Caco-2 (cell line): ENCODE data around the gene ZEB2. TPM values are rescaled to one million over a fixed set of nuclear protein-coding genes. Genes with fewer than 3 reads are reported as not detected.

Source experiments
- BruUV-seq: library from RNA; stranded (reverse); fragments of 400-500 nt; replicated peaks from 2 replicates; lab custom pipeline; 2021; lab: Mats Ljungman, UMichigan
- CTCF ChIA-PET: fragments of 300-600 bp; sonication (Branson Sonifier 250); formaldehyde crosslinking; loops from one replicate; lab custom pipeline; 2022; ENCODE audit warnings: antibody characterized with exemption; lab: Charles Lee
- POLR2A ChIA-PET: fragments of 300-600 bp; sonication (Branson Sonifier 250); formaldehyde crosslinking; loops from one replicate; lab custom pipeline; 2022; ENCODE audit warnings: antibody characterized with exemption; lab: Charles Lee
- DNase-seq, 2 experiments: peaks; one replicate each; pipeline versions ENCODE4 v3.0.0 to v3.0.0-alpha.2; 2020 to 2022
- H3K27me3 ChIP-seq: replicated peaks from 2 replicates; pipeline ENCODE4 v1.6.0; 2011; ENCODE audit warnings: low read length; ENCODE audit not compliant: control insufficient read depth, insufficient read depth
- H3K36me3 ChIP-seq: 2 replicates; pipeline ENCODE4 v1.5.1; 2011; ENCODE audit warnings: low read length; ENCODE audit not compliant: control insufficient read depth, insufficient read depth
- H3K4me1 ChIP-seq: fragments of 250-450 bp; sonication (Bioruptor Pico); 2 replicates; pipeline ENCODE4 v1.5.1; 2020; ENCODE audit warnings: mild to moderate bottlenecking
- H3K4me3 ChIP-seq: 2 replicates; pipeline ENCODE4 v1.5.1; 2011; ENCODE audit warnings: low read depth, mild to moderate bottlenecking, control low read depth, low read length
- H3K9me3 ChIP-seq: fragments of 250-450 bp; sonication (Bioruptor Pico); 2 replicates; pipeline ENCODE4 v1.5.1; 2020; ENCODE audit warnings: mild to moderate bottlenecking, moderate library complexity
- H3K27ac Mint-ChIP-seq: one replicate; pipeline ENCODE4 v1.8.0; 2022; ENCODE audit warnings: mixed read lengths; ENCODE audit not compliant: unreplicated experiment
- H3K27me3 Mint-ChIP-seq: one replicate; pipeline ENCODE4 v1.8.0; 2022; ENCODE audit warnings: mixed read lengths; ENCODE audit not compliant: insufficient read depth, unreplicated experiment
- H3K36me3 Mint-ChIP-seq: one replicate; pipeline ENCODE4 v1.8.0; 2022; ENCODE audit warnings: mild to moderate bottlenecking, mixed read lengths; ENCODE audit not compliant: insufficient read depth, unreplicated experiment
- H3K4me1 Mint-ChIP-seq: one replicate; pipeline ENCODE4 v1.8.0; 2022; ENCODE audit warnings: low read depth, mixed read lengths; ENCODE audit not compliant: unreplicated experiment
- H3K4me3 Mint-ChIP-seq: one replicate; pipeline ENCODE4 v1.8.0; 2022; ENCODE audit warnings: mild to moderate bottlenecking, moderate library complexity, mixed read lengths; ENCODE audit not compliant: unreplicated experiment
- H3K9me3 Mint-ChIP-seq: one replicate; pipeline ENCODE4 v1.8.0; 2022; ENCODE audit warnings: mixed read lengths; ENCODE audit not compliant: unreplicated experiment
- intact Hi-C: fragments of 100-400 bp; cut with micrococcal nuclease; formaldehyde crosslinking; loops from one replicate; pipeline ENCODE4 v1.10.0; 2022; ENCODE audit not compliant: unreplicated experiment
- total RNA-seq: library from RNA; stranded (reverse); gene quantifications from 2 replicates; pipeline ENCODE4 v1.2.3, GENCODE V29; 2022
- TF ChIP-seq, protein P1 (sequence below), 2 experiments: fragments of 200-600 bp in 1 of 2; IDR thresholded peaks; 1 replicate in 1 of 2; 2 replicates in 1 of 2; pipeline versions ENCODE4 v1.5.1 to v1.8.0; 2011 to 2022; ENCODE audit warnings: antibody characterized with exemption in 1 of 2, control low read depth in 1 of 2, inconsistent platforms in 1 of 2, low read depth in 1 of 2, low read length in 1 of 2, mild to moderate bottlenecking in 1 of 2, moderate library complexity in 1 of 2; ENCODE audit not compliant: insufficient read depth in 1 of 2, severe bottlenecking in 1 of 2, unreplicated experiment in 1 of 2

The ZEB2 gene
- total RNA-seq, 1 experiment from 2014 or later, result not detected

DNA sequence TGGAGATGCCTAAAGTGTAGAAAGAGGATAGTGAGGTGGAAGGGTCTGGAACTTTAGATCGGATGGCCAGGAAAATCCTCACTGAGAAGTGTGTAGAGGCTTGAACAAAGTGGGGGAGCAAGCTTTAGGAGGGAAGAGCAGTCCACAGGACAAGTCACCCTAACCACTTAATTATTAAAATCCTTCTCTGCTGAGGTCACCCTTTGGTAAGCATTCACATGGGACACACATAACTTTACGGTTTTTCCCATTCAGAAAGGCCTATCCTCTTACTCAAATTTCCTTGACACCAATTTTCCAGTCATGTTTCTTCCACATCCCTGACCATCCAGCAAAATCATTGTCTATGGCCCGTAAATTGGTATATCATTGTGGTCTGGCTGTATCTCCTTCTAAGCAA is 31.0 kb upstream of the ZEB2 start:
- no peak overlapping the region for H3K4me3 Mint-ChIP-seq
- no peaks in the 10 kb centered on the region for H3K9me3 Mint-ChIP-seq
- no peak for DNase-seq
- CTCF ChIA-PET, result no interaction called here
- Histone ChIP-seq H3K36me3 (no peaks in the 10 kb centered on the region), H3K9me3 (no peaks in the 10 kb centered on the region), H3K4me3 (no peak overlapping the region), H3K27me3 (no peaks in the 10 kb centered on the region), H3K4me1 (no peaks in the 10 kb centered on the region)
- no peaks in the 10 kb centered on the region for H3K4me1 Mint-ChIP-seq
- intact Hi-C loops, result no loop called here
- POLR2A ChIA-PET, result no interaction called here
- H3K36me3 Mint-ChIP-seq, result no peaks in the 10 kb centered on the region
- no TSS peak for BruUV-seq
- TF ChIP-seq, protein P1, sequence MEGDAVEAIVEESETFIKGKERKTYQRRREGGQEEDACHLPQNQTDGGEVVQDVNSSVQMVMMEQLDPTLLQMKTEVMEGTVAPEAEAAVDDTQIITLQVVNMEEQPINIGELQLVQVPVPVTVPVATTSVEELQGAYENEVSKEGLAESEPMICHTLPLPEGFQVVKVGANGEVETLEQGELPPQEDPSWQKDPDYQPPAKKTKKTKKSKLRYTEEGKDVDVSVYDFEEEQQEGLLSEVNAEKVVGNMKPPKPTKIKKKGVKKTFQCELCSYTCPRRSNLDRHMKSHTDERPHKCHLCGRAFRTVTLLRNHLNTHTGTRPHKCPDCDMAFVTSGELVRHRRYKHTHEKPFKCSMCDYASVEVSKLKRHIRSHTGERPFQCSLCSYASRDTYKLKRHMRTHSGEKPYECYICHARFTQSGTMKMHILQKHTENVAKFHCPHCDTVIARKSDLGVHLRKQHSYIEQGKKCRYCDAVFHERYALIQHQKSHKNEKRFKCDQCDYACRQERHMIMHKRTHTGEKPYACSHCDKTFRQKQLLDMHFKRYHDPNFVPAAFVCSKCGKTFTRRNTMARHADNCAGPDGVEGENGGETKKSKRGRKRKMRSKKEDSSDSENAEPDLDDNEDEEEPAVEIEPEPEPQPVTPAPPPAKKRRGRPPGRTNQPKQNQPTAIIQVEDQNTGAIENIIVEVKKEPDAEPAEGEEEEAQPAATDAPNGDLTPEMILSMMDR (IDR thresholded peaks at IDR 0.05; ENCODE audit: insufficient read depth in 1 of 2, low read depth in 1 of 2, low read length in 1 of 2, severe bottlenecking in 1 of 2, unreplicated experiment in 1 of 2), result no peak
- H3K27me3 Mint-ChIP-seq, result peaks cover 3% of the 10 kb centered on the region
- H3K27ac Mint-ChIP-seq, result no peak overlapping the region

DNA sequence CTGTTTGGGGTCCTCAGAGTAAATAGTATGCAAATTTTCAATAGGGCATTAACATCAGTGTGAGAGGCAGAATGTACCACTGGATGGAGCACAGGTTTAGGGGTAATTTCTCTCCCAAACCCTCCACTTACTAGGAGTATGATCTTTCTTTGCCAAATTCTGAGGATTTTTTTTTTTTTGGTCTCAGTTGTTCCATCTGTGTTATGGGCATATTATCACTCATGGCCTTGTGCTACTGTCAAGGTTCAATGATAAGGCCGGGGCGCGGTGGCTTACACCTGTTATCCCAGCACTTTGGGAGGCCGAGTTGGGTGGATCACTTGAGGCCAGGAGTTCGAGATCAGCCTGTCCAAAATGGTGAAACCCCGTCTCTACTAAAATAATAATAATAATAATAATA is 30.2 kb upstream of the ZEB2 start:
- H3K9me3 Mint-ChIP-seq, result no peaks in the 10 kb centered on the region
- no peaks in the 10 kb centered on the region for H3K9me3 ChIP-seq
- no peak for DNase-seq
- ChIA-PET POLR2A (no interaction called here), CTCF (no interaction called here)
- BruUV-seq, result no TSS peak
- H3K4me3 Mint-ChIP-seq, result no peak overlapping the region
- no peak overlapping the region for H3K27ac Mint-ChIP-seq
- TF ChIP-seq, protein P1 (IDR thresholded peaks at IDR 0.05; ENCODE audit: insufficient read depth in 1 of 2, low read depth in 1 of 2, low read length in 1 of 2, severe bottlenecking in 1 of 2, unreplicated experiment in 1 of 2), result no peak
- no peaks in the 10 kb centered on the region for H3K4me1 Mint-ChIP-seq
- H3K27me3 ChIP-seq, result no peaks in the 10 kb centered on the region
- no peak overlapping the region for H3K4me3 ChIP-seq
- H3K4me1 ChIP-seq, result no peaks in the 10 kb centered on the region
- H3K36me3 ChIP-seq, result no peaks in the 10 kb centered on the region
- H3K36me3 Mint-ChIP-seq, result no peaks in the 10 kb centered on the region
- intact Hi-C loops, result no loop called here
- H3K27me3 Mint-ChIP-seq, result peaks cover 3% of the 10 kb centered on the region

DNA sequence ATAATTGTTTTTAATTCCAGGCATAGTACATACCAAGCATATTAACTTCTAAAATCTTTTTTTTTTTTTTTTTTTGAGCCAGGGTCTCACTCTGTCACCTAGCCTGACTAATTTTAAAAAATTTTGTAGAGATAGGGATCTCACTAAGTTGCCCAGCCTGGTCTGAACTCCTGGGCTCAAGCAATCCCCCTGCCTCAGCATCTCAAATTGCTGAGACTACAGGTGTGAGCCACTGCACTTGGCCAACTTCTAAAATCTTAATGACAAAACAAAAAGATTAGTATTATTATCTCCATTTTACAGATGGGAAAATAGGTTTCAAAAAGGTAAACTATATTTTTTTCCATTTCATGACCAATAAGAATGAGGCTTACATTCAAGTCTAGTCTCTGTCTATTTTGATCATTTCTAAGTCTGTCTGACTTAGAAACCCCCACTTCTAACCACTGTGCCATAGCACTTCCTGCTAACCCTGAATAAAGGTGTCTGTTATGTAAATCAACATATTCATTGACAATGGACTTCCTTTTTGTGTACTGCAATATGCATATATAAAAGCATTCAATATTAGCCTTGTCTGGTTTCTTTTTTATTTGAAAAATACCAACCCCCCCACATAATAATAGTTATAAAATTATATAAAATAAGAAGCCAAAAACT is 28.7 kb upstream of the ZEB2 start:
- Histone ChIP-seq H3K4me1 (no peaks in the 10 kb centered on the region), H3K9me3 (no peaks in the 10 kb centered on the region), H3K4me3 (no peak overlapping the region), H3K27me3 (no peaks in the 10 kb centered on the region), H3K36me3 (no peaks in the 10 kb centered on the region)
- TF ChIP-seq, protein P1 (IDR thresholded peaks at IDR 0.05; ENCODE audit: insufficient read depth in 1 of 2, low read depth in 1 of 2, low read length in 1 of 2, severe bottlenecking in 1 of 2, unreplicated experiment in 1 of 2), result no peak
- BruUV-seq, result no TSS peak
- Mint-ChIP-seq H3K4me1 (no peaks in the 10 kb centered on the region), H3K4me3 (no peak overlapping the region), H3K9me3 (no peaks in the 10 kb centered on the region), H3K36me3 (no peaks in the 10 kb centered on the region), H3K27ac (no peak overlapping the region), H3K27me3 (peaks cover 7% of the 10 kb centered on the region)
- no peak for DNase-seq
- ChIA-PET POLR2A (no interaction called here), CTCF (no interaction called here)
- intact Hi-C loops, result no loop called here
